ENCODE data around the gene TRMT11. TPM values are rescaled to one million over a fixed set of nuclear protein-coding genes. Genes with fewer than 3 reads are reported as not detected.

The TRMT11 gene
- total and polyA plus RNA-seq, 10 of the 15 experiments (the other 5 are each of a cell fraction or from before 2014, with no cell fraction given), result 34.0 to 81.1 (median 43.7) TPM

DNA sequence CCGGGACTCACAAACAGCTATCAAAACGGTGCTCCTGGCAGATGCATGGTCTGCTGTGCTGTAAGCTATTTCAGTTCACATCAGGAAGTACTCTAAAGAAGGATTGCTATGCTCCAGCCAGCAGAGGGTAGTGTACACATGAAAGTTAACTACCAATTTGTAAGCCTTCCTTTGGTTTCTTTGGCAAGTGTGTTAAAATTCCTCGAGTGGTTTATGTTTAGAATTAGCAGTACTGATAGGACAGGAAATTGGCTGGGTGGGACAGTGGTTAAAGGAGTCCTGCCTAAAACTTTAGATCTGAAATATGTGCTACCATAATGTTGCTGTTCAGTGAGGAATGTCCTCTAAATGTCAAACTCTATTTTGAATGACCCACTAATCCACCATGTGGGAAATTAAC lies 47.4 kb downstream of the TRMT11 start (continued):
- TF ChIP-seq, protein P1, sequence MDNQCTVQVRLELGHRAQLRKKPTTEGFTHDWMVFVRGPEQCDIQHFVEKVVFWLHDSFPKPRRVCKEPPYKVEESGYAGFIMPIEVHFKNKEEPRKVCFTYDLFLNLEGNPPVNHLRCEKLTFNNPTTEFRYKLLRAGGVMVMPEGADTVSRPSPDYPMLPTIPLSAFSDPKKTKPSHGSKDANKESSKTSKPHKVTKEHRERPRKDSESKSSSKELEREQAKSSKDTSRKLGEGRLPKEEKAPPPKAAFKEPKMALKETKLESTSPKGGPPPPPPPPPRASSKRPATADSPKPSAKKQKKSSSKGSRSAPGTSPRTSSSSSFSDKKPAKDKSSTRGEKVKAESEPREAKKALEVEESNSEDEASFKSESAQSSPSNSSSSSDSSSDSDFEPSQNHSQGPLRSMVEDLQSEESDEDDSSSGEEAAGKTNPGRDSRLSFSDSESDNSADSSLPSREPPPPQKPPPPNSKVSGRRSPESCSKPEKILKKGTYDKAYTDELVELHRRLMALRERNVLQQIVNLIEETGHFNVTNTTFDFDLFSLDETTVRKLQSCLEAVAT (IDR thresholded peaks at IDR 0.05), result no peak
- TF ChIP-seq EED (IDR thresholded peaks at IDR 0.05; ENCODE audit: low read depth), result no peak

DNA sequence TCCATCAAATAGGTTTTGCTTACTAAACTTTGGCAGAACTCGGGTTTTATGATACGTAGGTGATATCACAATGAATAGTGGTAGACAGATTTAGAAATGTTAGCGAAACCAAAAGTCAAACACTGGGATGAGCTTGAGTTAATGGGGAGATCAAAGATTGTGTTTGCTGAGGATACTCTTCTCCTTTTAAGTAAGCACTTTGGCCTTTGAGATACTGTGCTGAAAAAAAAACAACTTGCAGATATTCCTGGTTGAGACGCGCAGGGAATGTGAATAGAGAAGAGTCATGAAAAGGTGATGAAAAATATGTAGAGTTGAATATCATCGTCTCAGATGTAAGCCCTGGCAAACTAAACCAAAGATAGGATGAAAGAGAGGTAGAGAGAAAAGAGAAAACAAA lies 48.3 kb downstream of the TRMT11 start:
- no peak overlapping the region for H3K27ac ChIP-seq (ENCODE audit: control insufficient read depth, insufficient read depth)
- H2AFZ ChIP-seq (ENCODE audit: control insufficient read depth, low read depth, low read length), result no peak overlapping the region
- ATAC-seq (no peak), FAIRE-seq (no peak), DNase-seq (ENCODE audit: low read depth, low spot score) (no peak)
- no peak overlapping the region for H3K4me2 ChIP-seq (ENCODE audit: control insufficient read depth, insufficient read depth)
- no peaks in the 10 kb centered on the region for H4K20me1 ChIP-seq (ENCODE audit: control insufficient read depth, insufficient read depth)
- no peaks in the 10 kb centered on the region for H3K4me1 ChIP-seq (ENCODE audit: control insufficient read depth, insufficient read depth, low read length)
- no peak overlapping the region for H3K4me3 ChIP-seq
- CTCF ChIA-PET, result interaction anchor here (0.6 kb wide), 1 partner anchor 328 kb away, joined by 3 read pairs; no protein-coding TSS in a partner anchor
- in situ Hi-C loops (cut with MboI), result no loop called here
- H3K9ac ChIP-seq (ENCODE audit: control insufficient read depth, insufficient read depth, low read length), result no peak overlapping the region
- RAD21 ChIA-PET (ENCODE audit: unreplicated experiment), result no interaction called here
- POLR2A ChIA-PET, result interaction anchor here (0.5 kb wide), 1 partner anchor 45 kb away, joined by 4 read pairs; no protein-coding TSS in a partner anchor
- no peaks in the 10 kb centered on the region for H3K27me3 ChIP-seq (replicated peaks in 1 of 2; ENCODE audit: control insufficient read depth in 2 of 2, insufficient read depth in 2 of 2, low read length in 1 of 2)
- peaks cover 2 to 21% of the 10 kb centered on the region in 2 experiments for H3K36me3 ChIP-seq (ENCODE audit: control insufficient read depth in 2 of 2, insufficient read depth in 2 of 2, low read length in 1 of 2)
- TF ChIP-seq STAT3 (IDR thresholded peaks at IDR 0.05; ENCODE audit: low read depth, low read length), result no peak
- no peak for TF ChIP-seq GABPA (IDR thresholded peaks at IDR 0.05; ENCODE audit: low read depth)
- TF ChIP-seq EED (IDR thresholded peaks at IDR 0.05; ENCODE audit: low read depth), result no peak
- TF ChIP-seq MTA3 (IDR thresholded peaks at IDR 0.05; ENCODE audit: borderline replicate concordance, low read length), result no peak
- TF ChIP-seq, protein P2, sequence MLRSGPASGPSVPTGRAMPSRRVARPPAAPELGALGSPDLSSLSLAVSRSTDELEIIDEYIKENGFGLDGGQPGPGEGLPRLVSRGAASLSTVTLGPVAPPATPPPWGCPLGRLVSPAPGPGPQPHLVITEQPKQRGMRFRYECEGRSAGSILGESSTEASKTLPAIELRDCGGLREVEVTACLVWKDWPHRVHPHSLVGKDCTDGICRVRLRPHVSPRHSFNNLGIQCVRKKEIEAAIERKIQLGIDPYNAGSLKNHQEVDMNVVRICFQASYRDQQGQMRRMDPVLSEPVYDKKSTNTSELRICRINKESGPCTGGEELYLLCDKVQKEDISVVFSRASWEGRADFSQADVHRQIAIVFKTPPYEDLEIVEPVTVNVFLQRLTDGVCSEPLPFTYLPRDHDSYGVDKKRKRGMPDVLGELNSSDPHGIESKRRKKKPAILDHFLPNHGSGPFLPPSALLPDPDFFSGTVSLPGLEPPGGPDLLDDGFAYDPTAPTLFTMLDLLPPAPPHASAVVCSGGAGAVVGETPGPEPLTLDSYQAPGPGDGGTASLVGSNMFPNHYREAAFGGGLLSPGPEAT (IDR thresholded peaks at IDR 0.05; ENCODE audit: low read depth), result no peak
- TF ChIP-seq FOS (IDR thresholded peaks at IDR 0.05; ENCODE audit: borderline replicate concordance, extremely low read depth, insufficient read length), result no peak
- TF ChIP-seq MXI1 (IDR thresholded peaks at IDR 0.05; ENCODE audit: low read depth, low read length), result no peak
- no peaks in the 10 kb centered on the region for H3K79me2 ChIP-seq (ENCODE audit: control insufficient read depth, insufficient read depth, low read length)
- intact Hi-C loops (cut with micrococcal nuclease; ENCODE audit: unreplicated experiment), result loop anchor here (5.0 to 10.0 kb wide), 4 partner anchors 138 to 1088 kb away; no protein-coding TSS in a partner anchor
- 95% methylated on average over 6 of the region's 6 CpGs for WGBS (ENCODE audit: insufficient coverage, insufficient replicate concordance, low lambda C conversion rate, missing lambda C conversion rate)
- BruUV-seq (replicated peaks), result no TSS peak
- no peaks in the 10 kb centered on the region for H3K9me3 ChIP-seq (replicated peaks; ENCODE audit: control insufficient read depth, insufficient read depth, low read length)
- SMC1A ChIA-PET (ENCODE audit: uncharacterized antibody, unreplicated experiment), result interaction anchor here (1.2 kb wide), 1 partner anchor 12 kb away, joined by 3 read pairs; no protein-coding TSS in a partner anchor
